ENCODE data around the gene USP4.

GRCh38 chr3:49253512-49253911, 86.3 kb downstream of the USP4 start:
- TF ChIP-seq CTCF (IDR thresholded peaks at IDR 0.05 in 4 of 5, conservative IDR thresholded peaks at IDR 0.05 in 1 of 5) (no peak), POLR2A (IDR thresholded peaks at IDR 0.05) (no peak)

All from gastrocnemius medialis (tissue), 4 donors.